ENCODE data around the gene LAMB3. TPM values are rescaled to one million over a fixed set of nuclear protein-coding genes. Genes with fewer than 3 reads are reported as not detected.

The LAMB3 gene
- total RNA-seq, 1 donor from 2014 or later: not detected

- peaks cover 80% of the 10 kb centered on the region for H3K27me3 ChIP-seq
- H3K4me3 ChIP-seq: peak within 1 kb of the TSS; percentile 52
- Mint-ChIP-seq H3K27me3 (ENCODE audit: insufficient read depth, low read depth) (peaks cover 28% of the 10 kb centered on the region), H3K4me3 (peak within 1 kb of the TSS; percentile 87), H3K27ac (no peak within 1 kb of the TSS), H3K36me3 (no peaks in the 10 kb centered on the region), H3K9me3 (no peaks in the 10 kb centered on the region), H3K4me1 (peaks cover 8% of the 10 kb centered on the region)
- H4K20me1 ChIP-seq (ENCODE audit: low read depth): no peaks in the 10 kb centered on the region
- H3K36me3 ChIP-seq: no peaks in the 10 kb centered on the region
- no peak for TF ChIP-seq CTCF (IDR thresholded peaks at IDR 0.05)
- TF ChIP-seq EZH2 (IDR thresholded peaks at IDR 0.05): peak; percentile 75
- TF ChIP-seq EZH2phosphoT487 (IDR thresholded peaks at IDR 0.05): peak; percentile 42
- H3F3A ChIP-seq (ENCODE audit: low read depth): no peaks in the 10 kb centered on the region
- peak within 1 kb of the TSS; percentile 56 for H2AFZ ChIP-seq (replicated peaks)
- H3K79me2 ChIP-seq (ENCODE audit: low read depth): no peaks in the 10 kb centered on the region
- no peaks in the 10 kb centered on the region for H3K4me1 ChIP-seq
- DNase-seq (ENCODE audit: low spot score): peak; percentile 67
- no peaks in the 10 kb centered on the region for H3K9me3 ChIP-seq (ENCODE audit: low read depth)
- H3K27ac ChIP-seq: no peak within 1 kb of the TSS
- no peak within 1 kb of the TSS for H3K9ac ChIP-seq
- H3K4me2 ChIP-seq: peak within 1 kb of the TSS; percentile 86
Measured at GRCh38 chr1:209674957-209675564, 22.8 kb upstream of the LAMB3 start, which contains the start of gene G0S2. TSS of gene G0S2 (plus strand) at chr1:209675412. CDS start at chr1:209675685, 273 bp downstream.

GRCh38 chr1:209673631-209674417 lies 21.6 kb upstream of the LAMB3 start:
- no peaks in the 10 kb centered on the region for H3K36me3 Mint-ChIP-seq
- Histone ChIP-seq H3K79me2 (ENCODE audit: low read depth) (no peaks in the 10 kb centered on the region), H3K9ac (no peak overlapping the region), H3K4me3 (no peak overlapping the region), H3K4me1 (no peaks in the 10 kb centered on the region), H3K4me2 (no peak overlapping the region), H4K20me1 (ENCODE audit: low read depth) (no peaks in the 10 kb centered on the region), H3K9me3 (ENCODE audit: low read depth) (no peaks in the 10 kb centered on the region), H2AFZ (replicated peaks) (no peak overlapping the region), H3K27ac (no peak overlapping the region), H3F3A (ENCODE audit: low read depth) (no peaks in the 10 kb centered on the region), H3K36me3 (no peaks in the 10 kb centered on the region), H3K27me3 (peaks cover 68% of the 10 kb centered on the region)
- TF ChIP-seq CTCF (IDR thresholded peaks at IDR 0.05): no peak
- no peak for TF ChIP-seq EZH2 (IDR thresholded peaks at IDR 0.05)
- no peak for TF ChIP-seq EZH2phosphoT487 (IDR thresholded peaks at IDR 0.05)
- H3K4me1 Mint-ChIP-seq: peaks cover 8% of the 10 kb centered on the region
- no peak overlapping the region for H3K27ac Mint-ChIP-seq
- H3K27me3 Mint-ChIP-seq (ENCODE audit: insufficient read depth, low read depth): peaks cover 28% of the 10 kb centered on the region
- peak overlapping the region; percentile 39 for H3K4me3 Mint-ChIP-seq
- no peaks in the 10 kb centered on the region for H3K9me3 Mint-ChIP-seq
- no peak for DNase-seq (ENCODE audit: low spot score)

GRCh38 chr1:209672705-209673630 lies 20.7 kb upstream of the LAMB3 start:
- Histone ChIP-seq H2AFZ (replicated peaks) (no peak overlapping the region), H3K4me1 (no peaks in the 10 kb centered on the region), H3K4me3 (no peak overlapping the region), H3K36me3 (no peaks in the 10 kb centered on the region), H3K4me2 (no peak overlapping the region), H3K9me3 (ENCODE audit: low read depth) (no peaks in the 10 kb centered on the region), H3K79me2 (ENCODE audit: low read depth) (no peaks in the 10 kb centered on the region), H3K9ac (no peak overlapping the region), H4K20me1 (ENCODE audit: low read depth) (no peaks in the 10 kb centered on the region), H3K27ac (no peak overlapping the region), H3F3A (ENCODE audit: low read depth) (no peaks in the 10 kb centered on the region), H3K27me3 (peaks cover 60% of the 10 kb centered on the region)
- Mint-ChIP-seq H3K27me3 (ENCODE audit: insufficient read depth, low read depth) (peaks cover 28% of the 10 kb centered on the region), H3K9me3 (no peaks in the 10 kb centered on the region), H3K4me3 (no peak overlapping the region), H3K27ac (no peak overlapping the region), H3K36me3 (no peaks in the 10 kb centered on the region), H3K4me1 (peaks cover 8% of the 10 kb centered on the region)
- no peak for DNase-seq (ENCODE audit: low spot score)
- TF ChIP-seq EZH2 (IDR thresholded peaks at IDR 0.05): no peak
- no peak for TF ChIP-seq CTCF (IDR thresholded peaks at IDR 0.05)
